GM18498 (cell line): Measurements from ENCODE around the gene PIP4P1.
A peak's percentile ranks its signal among the peaks of the same experiment; 100 is the strongest.
"Not testable (repeated sequence)": the region's sequence is repeated elsewhere in the genome, so short reads cannot be mapped to it uniquely, and the experiment has no call there.

ENCODE experiments used
- ATAC-seq: cut with Tn5 transposase; IDR thresholded peaks from one replicate; pipeline ENCODE4 v1.9.1; 2021; ENCODE audit warnings: mild to moderate bottlenecking, moderate library complexity; ENCODE audit not compliant: unreplicated experiment

Gene PIP4P1

DNA sequence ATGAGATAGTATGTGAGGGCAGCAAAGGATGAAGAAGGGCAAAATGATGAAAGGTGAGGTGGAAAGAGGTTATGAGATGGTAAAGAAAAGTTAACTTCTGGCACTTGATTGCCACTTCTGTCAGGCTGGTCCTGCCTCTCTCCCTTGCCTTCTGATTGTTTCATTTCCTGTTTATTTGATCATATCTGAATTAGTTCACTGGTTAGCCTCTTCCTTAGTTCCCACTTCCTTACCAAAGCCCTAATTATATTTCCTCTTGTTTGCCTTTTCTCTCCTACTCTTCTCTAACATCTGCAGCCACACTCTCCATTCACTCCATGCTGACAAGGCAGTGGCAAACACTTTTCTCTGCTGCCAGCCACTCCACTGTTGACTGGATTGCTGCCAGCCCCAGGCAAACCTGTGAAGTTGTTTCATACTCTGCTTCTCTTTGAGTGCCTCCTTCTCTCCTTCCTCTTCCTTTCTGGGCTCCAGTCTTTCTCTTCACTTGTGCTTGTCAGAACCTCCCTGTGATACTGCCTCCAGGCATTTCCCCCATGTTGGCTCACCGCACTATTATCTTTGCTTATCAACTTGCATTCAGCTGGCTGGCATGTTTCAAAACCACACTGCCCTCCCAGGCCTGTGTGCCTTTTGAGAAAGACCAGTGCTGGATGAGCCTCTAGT, 16.1 kb upstream of the PIP4P1 start:
- ATAC-seq: no peak

DNA sequence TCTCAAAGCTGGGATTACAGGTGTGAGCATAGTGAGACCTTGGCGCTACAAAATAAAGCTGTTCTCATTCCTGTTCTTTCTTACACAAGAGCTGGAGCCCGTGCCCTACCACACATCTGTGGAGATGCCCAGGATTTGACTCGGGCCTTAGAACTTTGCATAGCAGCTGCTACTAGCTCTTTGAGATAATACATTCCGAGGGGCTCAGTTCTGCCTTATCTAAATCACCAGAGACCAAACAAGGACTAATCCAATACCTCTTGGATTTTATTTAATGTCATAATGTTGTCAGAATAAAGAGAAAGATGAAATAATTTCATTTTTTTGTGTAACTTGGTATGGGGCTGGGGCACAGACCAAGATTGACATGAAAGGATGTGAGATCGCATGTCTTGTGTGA, 15.5 kb upstream of the PIP4P1 start:
- no peak for ATAC-seq

DNA sequence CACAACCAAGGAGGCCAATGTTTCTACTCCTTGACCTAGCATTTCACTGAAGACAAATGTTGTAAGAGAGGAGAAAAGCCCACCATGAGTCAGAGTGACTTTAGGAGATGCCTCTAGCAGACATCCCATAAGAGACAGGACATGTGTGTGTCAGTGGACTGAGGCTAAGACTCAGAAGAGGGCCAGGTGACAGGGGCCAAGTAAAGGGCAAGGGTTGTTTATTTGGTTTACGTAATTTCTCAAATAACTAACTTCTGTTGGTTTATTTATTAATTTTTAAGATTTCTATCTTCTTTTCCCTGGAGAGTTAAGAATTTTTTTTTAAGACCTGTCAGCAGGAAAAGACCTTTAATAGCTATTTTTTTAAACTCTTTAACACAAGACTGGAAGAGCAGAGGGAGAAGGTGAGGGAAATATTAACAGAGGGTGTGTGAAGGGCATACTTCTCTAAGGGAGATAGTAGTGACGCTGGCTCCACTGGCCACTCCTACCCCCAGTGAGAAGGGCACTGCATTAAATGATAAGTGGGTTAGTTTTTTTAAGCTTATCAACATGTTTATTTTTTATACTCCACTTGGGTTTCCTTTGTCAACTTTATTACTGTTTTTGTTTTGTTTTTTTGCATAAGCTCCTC, 11.4 kb upstream of the PIP4P1 start:
- no peak for ATAC-seq

DNA sequence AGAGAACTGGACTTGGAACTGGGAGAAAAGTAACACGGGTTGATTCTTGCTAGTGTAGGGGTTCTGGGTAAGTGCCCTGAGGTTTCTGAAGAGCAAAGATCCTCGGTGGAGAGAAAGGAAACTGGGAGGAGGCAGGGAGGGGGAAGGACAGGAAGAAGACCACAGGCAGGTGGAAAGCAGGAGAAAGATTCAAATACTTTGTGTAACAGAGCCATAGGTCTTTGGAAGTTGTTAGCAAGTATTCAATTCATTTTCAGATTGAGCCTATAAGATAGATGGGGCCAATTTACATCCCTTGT, 9.3 kb upstream of the PIP4P1 start:
- ATAC-seq: no peak

DNA sequence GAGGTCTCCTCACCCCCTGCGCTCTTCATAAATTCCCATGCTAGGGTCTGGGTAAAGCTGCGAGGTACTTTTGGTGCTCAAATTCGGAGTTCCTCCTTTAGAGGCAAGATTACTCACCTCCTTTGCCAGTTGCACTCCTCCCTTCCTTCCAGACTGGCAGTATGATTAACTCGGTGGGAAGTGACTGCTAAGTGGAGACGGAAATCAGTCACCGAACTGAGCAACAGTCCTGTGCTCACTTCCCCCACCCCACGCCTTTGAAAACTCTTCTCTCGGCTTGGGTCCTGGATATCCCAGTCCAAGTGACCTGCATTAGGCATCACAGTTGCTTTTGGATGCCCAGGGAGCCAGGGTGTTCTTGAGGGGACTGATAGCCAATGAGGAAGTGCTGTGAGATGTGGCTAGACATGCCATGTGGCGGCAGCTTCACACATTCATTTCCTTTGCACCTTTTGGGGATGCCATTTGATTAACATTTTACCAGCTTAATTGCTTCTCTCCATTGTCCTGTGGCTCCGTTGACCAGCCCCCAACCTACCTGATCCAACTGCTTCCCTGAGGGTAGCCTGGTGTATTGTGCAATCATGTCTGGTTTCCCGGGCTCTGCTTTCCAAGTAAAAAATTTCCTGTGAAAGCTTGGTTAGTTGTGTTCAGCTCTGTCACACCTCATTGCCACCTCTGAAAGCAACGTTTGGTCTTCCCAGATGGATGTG, 8.8 kb upstream of the PIP4P1 start:
- ATAC-seq: peak; percentile 34

DNA sequence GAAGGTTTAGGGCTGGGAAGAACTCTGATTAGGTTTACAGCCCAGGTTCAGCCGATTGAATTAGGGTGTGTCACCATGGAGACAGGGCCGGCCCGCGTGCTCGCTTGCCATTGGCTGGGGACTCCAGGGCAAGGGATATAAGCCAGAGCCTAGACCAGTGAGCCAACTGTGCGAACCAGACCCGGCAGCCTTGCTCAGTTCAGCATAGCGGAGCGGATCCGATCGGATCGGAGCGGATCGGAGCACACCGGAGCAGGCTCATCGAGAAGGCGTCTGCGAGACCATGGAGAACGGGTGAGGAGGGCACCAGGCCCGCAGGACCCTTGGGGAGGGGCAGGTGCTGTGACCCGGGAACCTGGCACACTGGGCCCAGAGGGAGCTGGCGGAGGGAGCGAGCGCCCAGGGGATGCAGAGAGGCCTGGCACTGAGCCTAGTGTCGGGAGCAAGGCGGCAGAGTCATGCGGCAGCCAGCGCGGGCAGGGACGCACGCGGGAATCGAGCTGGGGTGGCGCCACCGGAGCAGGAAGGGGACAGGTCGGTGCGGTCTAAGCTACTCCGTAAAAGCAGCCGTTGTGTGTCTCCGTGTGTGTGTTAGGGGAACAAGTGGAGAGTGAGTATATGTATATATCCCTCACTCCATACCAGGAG, 8.1 kb upstream of the PIP4P1 start, which contains the start of gene PNP:
TSS of gene PNP (plus strand) at position 165 of the 648 bp plus-strand sequence. CDS start at position 284, 119 bp downstream.
- ATAC-seq: peak; percentile 96

DNA sequence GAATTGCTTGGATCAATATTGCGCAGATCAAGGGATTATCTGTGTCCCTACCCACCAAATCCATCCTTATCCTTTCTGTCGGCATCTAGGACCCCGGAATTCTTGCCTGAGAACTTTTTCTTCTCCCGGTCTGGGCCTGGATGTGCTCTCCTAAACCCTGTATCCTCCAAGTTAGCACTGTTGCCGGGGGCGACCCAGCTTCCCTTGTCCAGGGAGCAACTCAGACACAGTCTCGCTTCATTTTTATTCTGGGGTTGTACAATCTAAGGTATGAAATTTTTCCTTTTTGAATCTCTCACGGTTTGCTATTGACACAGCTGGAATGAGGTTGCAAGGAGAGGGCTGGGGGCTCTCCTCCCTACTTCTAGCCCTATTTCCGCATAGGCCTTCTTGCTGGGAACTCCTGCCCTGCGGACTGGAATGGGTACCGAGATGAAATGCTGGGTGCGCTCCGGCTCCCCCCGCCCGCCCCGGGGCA, 7.6 kb upstream of the PIP4P1 start:
- ATAC-seq: no peak

DNA sequence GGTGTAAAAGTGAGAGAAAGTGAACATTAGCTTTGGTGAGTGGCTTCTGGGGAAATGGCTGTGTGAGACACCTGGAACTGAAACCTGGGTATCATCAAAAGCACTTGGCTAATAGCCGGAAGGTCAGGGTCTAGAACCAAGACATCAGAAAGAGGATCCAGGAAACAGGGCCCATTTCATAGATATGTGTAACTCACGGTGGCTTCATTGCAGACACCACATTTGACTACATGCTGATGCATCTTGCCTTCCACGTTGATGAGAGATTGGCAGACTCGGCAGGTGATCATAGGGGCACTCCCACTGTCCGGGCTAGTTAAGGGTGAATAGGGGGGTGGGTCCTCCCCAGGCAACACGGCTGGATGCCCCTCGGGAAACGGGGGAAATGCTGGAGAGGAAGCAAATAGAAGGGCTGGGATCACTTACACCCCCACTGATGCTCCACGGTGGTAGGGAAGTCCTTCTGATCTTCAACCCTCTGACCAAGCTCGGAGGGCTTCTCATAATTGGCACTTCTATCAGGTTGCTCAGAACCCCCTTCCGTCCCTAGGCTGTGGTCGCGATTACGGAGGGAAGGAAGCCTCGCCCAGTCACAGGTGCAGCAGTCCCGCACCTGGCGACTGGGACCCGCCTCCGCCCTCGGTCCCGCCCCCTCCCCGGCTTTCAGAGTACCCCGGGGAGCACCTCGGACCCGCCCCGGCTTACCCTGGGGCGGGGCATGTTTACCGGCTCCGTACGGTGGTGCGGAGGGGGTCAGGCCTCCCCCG, 593 bp downstream of the PIP4P1 start:
- peak; percentile 8 for ATAC-seq

DNA sequence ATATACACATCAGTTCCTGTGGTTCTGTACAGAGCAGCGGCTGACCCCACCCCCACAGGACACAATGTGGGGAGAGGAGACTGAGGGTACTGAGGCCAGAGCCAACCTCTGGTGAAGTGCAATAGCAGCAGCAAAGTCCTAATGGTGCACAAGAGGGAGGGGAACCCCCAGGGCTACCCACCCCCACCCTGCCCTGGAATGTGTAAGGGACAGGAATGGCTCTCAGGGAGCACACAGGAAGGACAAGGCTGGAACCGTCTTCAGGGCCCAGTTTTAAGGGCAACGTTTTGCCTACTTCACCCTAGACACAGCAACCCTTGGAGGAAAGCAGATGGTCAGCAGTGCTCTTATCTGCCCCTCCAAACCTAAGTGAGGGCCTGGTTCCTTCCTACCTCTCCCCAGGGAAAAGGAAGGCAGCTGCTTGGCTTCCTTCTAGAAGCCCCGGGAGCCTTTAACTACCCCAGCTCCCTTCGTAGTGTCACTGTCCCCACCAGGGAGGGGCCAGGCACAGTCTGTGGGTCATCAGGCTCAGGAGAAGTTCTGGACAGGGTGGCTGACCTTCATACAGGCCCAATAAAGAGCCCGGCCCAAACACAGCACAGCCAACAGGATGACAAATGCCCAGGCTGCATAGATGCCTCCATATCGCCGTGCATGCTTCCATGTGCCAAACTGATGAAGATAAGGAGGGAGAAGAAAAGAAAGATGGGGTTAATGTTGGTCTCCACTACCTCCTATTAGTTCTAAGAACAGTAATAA, 3.0 kb downstream of the PIP4P1 start:
- no peak for ATAC-seq

DNA sequence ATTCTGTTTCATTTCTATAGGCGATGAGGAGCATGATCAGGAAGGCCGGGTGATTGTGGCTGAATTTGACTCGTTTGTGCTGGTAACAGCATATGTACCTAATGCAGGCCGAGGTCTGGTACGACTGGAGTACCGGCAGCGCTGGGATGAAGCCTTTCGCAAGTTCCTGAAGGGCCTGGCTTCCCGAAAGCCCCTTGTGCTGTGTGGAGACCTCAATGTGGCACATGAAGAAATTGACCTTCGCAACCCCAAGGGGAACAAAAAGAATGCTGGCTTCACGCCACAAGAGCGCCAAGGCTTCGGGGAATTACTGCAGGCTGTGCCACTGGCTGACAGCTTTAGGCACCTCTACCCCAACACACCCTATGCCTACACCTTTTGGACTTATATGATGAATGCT, 4.3 kb downstream of the PIP4P1 start:
- ATAC-seq: no peak

DNA sequence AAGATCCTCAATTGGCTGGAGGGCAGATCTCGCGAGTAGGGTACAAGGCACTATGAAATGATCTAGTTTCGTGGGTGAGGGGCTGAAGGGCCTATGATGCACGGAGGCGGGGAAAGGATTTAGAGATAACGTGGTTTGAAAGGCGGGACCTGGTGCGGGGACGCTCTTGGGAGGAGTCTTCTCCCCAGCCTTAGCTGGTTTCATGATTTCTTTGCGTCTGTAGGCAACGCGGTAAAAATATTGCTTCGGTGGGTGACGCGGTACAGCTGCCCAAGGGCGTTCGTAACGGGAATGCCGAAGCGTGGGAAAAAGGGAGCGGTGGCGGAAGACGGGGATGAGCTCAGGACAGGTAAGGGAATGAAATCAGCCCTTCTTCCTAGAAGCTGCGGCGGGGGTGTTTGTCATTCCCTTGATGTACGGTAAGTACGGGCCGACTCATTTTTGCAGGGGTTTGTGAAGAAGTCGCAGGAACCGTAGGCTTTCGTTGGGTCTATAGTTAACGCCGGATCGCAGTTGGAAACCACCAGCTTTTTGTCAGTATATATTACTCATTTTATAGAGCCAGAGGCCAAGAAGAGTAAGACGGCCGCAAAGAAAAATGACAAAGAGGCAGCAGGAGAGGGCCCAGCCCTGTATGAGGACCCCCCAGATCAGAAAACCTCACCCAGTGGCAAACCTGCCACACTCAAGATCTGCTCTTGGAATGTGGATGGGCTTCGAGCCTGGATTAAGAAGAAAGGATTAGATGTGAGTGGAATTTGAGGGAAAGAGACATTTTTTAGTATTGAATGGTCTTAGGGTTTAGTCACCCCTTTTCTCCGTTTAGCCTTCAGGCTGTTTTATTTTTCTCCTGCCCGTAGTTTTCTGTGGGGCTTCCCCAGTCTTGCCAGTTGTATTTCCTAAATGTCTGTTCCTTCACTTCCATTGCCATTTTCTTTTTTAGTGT, 5.6 kb downstream of the PIP4P1 start:
- ATAC-seq: peak; percentile 59

DNA sequence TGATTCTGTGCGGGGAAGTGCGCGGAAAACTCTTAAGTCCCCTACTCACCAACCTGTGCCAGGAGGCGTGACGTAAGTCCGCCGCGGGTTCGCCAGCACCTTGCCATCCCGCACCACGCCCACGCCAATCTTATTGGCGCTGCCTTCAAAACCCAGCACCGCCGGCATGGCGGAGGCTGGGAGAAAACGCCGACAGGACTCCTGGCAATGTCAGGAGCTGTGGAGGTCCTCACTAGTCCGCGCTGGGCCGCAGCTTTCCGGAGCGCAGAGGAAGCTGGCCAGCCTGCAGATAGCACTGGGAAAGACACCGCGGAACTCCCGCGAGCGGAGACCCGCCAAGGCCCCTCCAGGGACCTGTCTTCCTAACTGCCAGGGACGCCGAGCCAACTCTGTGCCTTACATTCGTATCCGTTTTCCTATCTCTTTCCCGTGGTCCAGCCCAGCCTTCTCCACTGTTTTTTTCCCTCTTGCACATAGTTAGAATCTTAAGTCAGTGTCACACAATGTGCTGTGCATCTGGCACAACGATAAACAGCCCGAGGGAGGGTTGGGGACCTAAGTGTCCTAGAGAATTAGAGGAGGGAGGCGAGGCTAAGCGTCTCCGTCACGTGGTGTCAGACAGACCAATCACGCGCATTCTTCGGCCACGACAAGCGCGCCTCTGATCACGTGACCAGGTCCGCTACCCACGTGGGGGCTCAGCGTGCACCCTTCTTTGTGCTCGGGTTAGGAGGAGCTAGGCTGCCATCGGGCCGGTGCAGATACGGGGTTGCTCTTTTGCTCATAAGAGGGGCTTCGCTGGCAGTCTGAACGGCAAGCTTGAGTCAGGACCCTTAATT, 6.5 kb downstream of the PIP4P1 start, which contains the start of the genes APEX1 and OSGEP:
TSS of gene APEX1 (plus strand) at position 711 of the 839 bp plus-strand sequence. CDS start 420 bp downstream, outside the sequence.
TSS of gene OSGEP (minus strand) at position 297 of the 839 bp plus-strand sequence. CDS start at position 168, 129 bp downstream.
- ATAC-seq: peak; percentile 87

DNA sequence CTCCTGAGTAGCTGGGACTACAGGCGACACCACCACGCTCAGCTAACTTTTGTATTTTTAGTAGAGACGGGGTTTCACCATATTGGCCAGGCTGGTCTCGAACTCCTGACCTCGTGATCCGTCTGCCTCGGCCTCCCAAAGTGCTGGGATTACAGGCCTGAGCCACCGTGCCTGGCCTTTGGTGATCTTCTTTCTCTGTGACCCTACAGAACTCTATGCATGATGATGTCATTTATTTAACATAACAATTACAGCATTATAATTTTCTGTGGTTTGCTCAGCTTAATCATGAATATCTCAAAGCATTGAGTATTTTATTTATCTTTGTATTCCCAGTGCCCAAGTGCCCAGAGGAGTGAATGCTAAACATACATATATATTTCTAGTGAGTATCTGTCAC, 8.4 kb downstream of the PIP4P1 start:
- ATAC-seq: not testable (repeated sequence)

DNA sequence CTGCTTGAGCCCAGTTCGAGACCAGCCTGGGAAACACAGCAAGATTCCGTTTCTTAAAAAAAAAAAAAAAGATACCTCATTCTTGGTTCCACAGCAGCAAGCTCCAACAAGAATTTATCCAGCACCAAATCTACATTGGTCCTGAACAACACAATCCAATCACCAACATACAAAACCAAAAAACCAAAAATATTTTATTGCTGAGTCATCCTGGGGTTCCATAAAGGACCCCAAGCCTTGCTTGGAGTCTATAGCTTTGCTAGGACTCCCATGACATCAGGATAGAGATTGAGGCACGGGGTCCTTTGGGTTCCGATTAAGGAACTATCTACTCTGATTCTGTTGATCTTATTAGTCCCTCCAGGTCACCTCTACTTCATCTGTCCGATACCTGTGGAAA, 14.3 kb downstream of the PIP4P1 start:
- no peak for ATAC-seq

DNA sequence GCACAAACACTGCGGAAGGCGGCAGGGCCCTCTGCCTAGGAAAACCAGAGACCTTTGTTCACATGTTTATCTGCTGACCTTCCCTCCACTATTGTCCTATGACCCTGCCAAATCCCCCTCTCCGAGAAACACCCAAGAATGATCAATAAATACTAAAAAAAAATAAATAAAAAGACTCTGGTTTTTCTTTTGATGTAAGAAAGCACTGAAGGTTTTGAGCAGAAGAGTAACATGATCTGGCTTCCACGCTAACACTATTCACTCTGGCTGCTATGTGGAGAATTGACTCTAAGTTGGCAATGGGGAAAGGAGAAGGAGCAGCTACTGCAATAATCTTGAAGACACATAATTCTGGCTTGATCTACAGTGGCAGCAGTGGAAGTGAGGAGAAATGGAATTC, 17.6 kb downstream of the PIP4P1 start:
- ATAC-seq: not testable (repeated sequence)

DNA sequence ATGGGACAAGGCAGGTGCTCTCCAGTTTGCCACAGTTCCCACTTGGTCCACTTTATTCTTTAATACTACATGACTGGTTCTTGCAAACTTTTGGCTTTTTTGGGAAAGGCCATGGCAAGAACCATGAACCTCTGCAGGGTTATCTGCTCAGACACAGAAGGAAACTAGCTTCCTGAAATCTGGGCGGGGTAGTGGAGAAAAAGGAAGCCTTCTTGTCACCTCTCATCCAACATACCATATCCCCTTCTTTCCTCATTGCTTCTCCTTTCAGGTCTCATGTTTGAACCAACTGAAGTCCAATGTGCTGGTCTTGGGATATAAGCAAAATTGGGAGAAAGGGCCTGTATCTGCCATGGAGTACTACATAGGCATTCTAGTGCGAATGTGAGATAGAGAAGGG, 19.8 kb downstream of the PIP4P1 start:
- ATAC-seq: no peak

DNA sequence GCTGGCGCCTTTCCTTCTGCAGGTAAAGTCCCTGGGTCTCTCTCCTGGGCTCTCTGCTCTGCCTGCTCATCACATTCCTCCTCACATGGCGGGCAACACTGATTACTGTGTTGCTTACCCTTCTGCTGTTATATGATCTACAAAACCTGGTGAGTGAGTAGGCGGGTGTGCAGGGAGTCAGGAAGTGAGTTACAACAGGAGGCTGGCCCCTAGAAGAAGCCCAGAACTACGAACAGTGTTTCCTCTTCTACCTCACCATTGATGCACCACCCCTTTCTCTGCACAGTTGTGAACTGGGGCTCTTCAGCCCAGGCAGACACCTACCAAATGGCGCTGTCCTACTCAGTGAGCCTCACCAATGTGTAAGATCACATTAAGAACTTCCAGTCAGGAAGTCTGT, 20.4 kb downstream of the PIP4P1 start:
- no peak for ATAC-seq

DNA sequence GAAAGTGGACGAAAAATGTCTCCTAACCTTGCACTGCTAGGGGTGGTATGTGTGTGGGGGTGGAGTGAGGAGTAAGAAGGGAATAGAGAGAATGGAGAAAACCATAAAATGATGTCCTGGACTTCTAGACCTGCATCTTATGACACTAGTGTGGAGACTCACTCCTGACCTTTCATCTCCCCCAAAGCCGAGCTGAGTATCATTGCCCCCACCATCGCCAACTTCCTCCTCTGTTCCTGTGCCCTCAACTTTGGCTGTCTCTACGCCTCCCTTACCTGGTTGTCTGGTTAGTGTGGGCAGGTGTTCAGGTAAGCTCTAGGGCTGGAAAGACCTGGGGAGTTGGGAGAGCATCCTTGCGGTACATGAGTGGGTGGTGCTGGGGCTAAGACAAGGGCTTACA, 20.8 kb downstream of the PIP4P1 start:
- ATAC-seq: no peak
